ENCODE results near the gene RCOR1.

Gene RCOR1

GRCh38 chr14:102737402-102738372 lies 145.2 kb downstream of the RCOR1 start:
- no peak overlapping the region for H2AK5ac ChIP-seq (ENCODE audit: low read depth, low read length)
- peak overlapping the region; percentile 37 for H3K23ac ChIP-seq (ENCODE audit: low read depth, low read length, poor library complexity)
- no peak overlapping the region for H3K18ac ChIP-seq (ENCODE audit: low read length)
- H2BK12ac ChIP-seq (ENCODE audit: low read length), result no peak overlapping the region
- no peak overlapping the region for H3K14ac ChIP-seq (ENCODE audit: low read length)
- H2BK120ac ChIP-seq (ENCODE audit: low read depth, low read length), result no peak overlapping the region
- H2BK5ac ChIP-seq (ENCODE audit: low read length), result no peak overlapping the region
- H3K79me1 ChIP-seq (ENCODE audit: low read depth, low read length), result no peaks in the 10 kb centered on the region
- no peak overlapping the region for H3K4ac ChIP-seq (ENCODE audit: low read length)
- H3K9me3 ChIP-seq (replicated peaks in 1 of 2; ENCODE audit: control insufficient read depth in 2 of 2, insufficient read depth in 1 of 2, low read depth in 1 of 2, low read length in 2 of 2), result peaks cover 3 to 9% of the 10 kb centered on the region in 2 donors
- H3K27me3 ChIP-seq (ENCODE audit: control insufficient read depth in 3 of 3, insufficient read depth in 3 of 3, low read depth in 1 of 3, low read length in 3 of 3), result no peaks in the 10 kb centered on the region
- no peak overlapping the region for H2BK15ac ChIP-seq (ENCODE audit: low read length)
- H4K91ac ChIP-seq (ENCODE audit: low read depth, low read length, poor library complexity), result no peak overlapping the region
- no peak overlapping the region for H3K9ac ChIP-seq (ENCODE audit: low read depth, low read length, poor library complexity)
- H2AFZ ChIP-seq (ENCODE audit: low read length), result no peak overlapping the region
- WGBS, 2 donors (ENCODE audit: extremely low coverage in 2 of 2, insufficient read length in 2 of 2, insufficient replicate concordance in 1 of 2), result no CpG with 5 or more reads among the region's 18 CpGs
- peak overlapping the region in 1 of 2 donors; percentile 4 for H3K4me3 ChIP-seq (ENCODE audit: low read length in 2 of 2)
- no peak overlapping the region for H3K27ac ChIP-seq (replicated peaks; ENCODE audit: low read length)
- no peak overlapping the region for H3K4me2 ChIP-seq (ENCODE audit: insufficient read depth, low read length, poor library complexity, severe bottlenecking)
- H3K36me3 ChIP-seq (replicated peaks in 1 of 2; ENCODE audit: control insufficient read depth in 2 of 2, insufficient read depth in 2 of 2, low read length in 2 of 2), result peaks cover 7 to 14% of the 10 kb centered on the region in 2 donors
- H3K4me1 ChIP-seq (ENCODE audit: control insufficient read depth in 2 of 2, insufficient read depth in 1 of 2, low read depth in 1 of 2, low read length in 2 of 2), result no peaks in the 10 kb centered on the region
- H4K8ac ChIP-seq (ENCODE audit: low read depth, low read length), result no peak overlapping the region
- DNase-seq (ENCODE audit: low spot score), result no peak

- Histone ChIP-seq H2AK5ac (ENCODE audit: low read depth, low read length) (no peak overlapping the region), H3K4me1 (ENCODE audit: control insufficient read depth in 2 of 2, insufficient read depth in 1 of 2, low read depth in 1 of 2, low read length in 2 of 2) (no peaks in the 10 kb centered on the region), H2AFZ (ENCODE audit: low read length) (no peak overlapping the region), H3K9me3 (replicated peaks in 1 of 2; ENCODE audit: control insufficient read depth in 2 of 2, insufficient read depth in 1 of 2, low read depth in 1 of 2, low read length in 2 of 2) (peaks cover 4 to 14% of the 10 kb centered on the region in 2 donors), H3K4me2 (ENCODE audit: insufficient read depth, low read length, poor library complexity, severe bottlenecking) (no peak overlapping the region), H3K9ac (ENCODE audit: low read depth, low read length, poor library complexity) (no peak overlapping the region), H3K14ac (ENCODE audit: low read length) (no peak overlapping the region), H3K79me1 (ENCODE audit: low read depth, low read length) (no peaks in the 10 kb centered on the region), H4K8ac (ENCODE audit: low read depth, low read length) (peak overlapping the region; percentile 7), H2BK5ac (ENCODE audit: low read length) (no peak overlapping the region), H3K23ac (ENCODE audit: low read depth, low read length, poor library complexity) (peak overlapping the region; percentile 59), H2BK12ac (ENCODE audit: low read length) (no peak overlapping the region), H2BK15ac (ENCODE audit: low read length) (no peak overlapping the region), H3K4ac (ENCODE audit: low read length) (no peak overlapping the region), H2BK120ac (ENCODE audit: low read depth, low read length) (no peak overlapping the region), H3K36me3 (replicated peaks in 1 of 2; ENCODE audit: control insufficient read depth in 2 of 2, insufficient read depth in 2 of 2, low read length in 2 of 2) (peaks cover 7 to 14% of the 10 kb centered on the region in 2 donors), H3K4me3 (ENCODE audit: low read length in 2 of 2) (peak overlapping the region in 1 of 2 donors; percentile 4), H3K27me3 (ENCODE audit: control insufficient read depth in 3 of 3, insufficient read depth in 3 of 3, low read depth in 1 of 3, low read length in 3 of 3) (no peaks in the 10 kb centered on the region), H4K91ac (ENCODE audit: low read depth, low read length, poor library complexity) (no peak overlapping the region), H3K18ac (ENCODE audit: low read length) (no peak overlapping the region), H3K27ac (replicated peaks; ENCODE audit: low read length) (no peak overlapping the region)
- no peak for DNase-seq (ENCODE audit: low spot score)
- WGBS, 2 donors (ENCODE audit: extremely low coverage in 2 of 2, insufficient read length in 2 of 2, insufficient replicate concordance in 1 of 2), result no CpG with 5 or more reads among the region's 11 CpGs
Measured at GRCh38 chr14:102738373-102739189, 146.1 kb downstream of the RCOR1 start.

- Histone ChIP-seq H2BK120ac (ENCODE audit: low read depth, low read length) (no peak overlapping the region), H3K18ac (ENCODE audit: low read length) (no peak overlapping the region), H2BK15ac (ENCODE audit: low read length) (no peak overlapping the region), H3K23ac (ENCODE audit: low read depth, low read length, poor library complexity) (no peak overlapping the region), H2AFZ (ENCODE audit: low read length) (no peak overlapping the region), H3K4me2 (ENCODE audit: insufficient read depth, low read length, poor library complexity, severe bottlenecking) (no peak overlapping the region), H3K14ac (ENCODE audit: low read length) (no peak overlapping the region), H3K4me3 (ENCODE audit: low read length in 2 of 2) (no peak overlapping the region), H3K27ac (replicated peaks; ENCODE audit: low read length) (no peak overlapping the region), H3K4me1 (ENCODE audit: control insufficient read depth in 2 of 2, insufficient read depth in 1 of 2, low read depth in 1 of 2, low read length in 2 of 2) (no peaks in the 10 kb centered on the region), H4K91ac (ENCODE audit: low read depth, low read length, poor library complexity) (no peak overlapping the region), H3K4ac (ENCODE audit: low read length) (no peak overlapping the region), H3K79me1 (ENCODE audit: low read depth, low read length) (no peaks in the 10 kb centered on the region), H2AK5ac (ENCODE audit: low read depth, low read length) (no peak overlapping the region), H3K9me3 (replicated peaks in 1 of 2; ENCODE audit: control insufficient read depth in 2 of 2, insufficient read depth in 1 of 2, low read depth in 1 of 2, low read length in 2 of 2) (peaks cover 4 to 14% of the 10 kb centered on the region in 2 donors), H3K27me3 (ENCODE audit: control insufficient read depth in 3 of 3, insufficient read depth in 3 of 3, low read depth in 1 of 3, low read length in 3 of 3) (no peaks in the 10 kb centered on the region), H4K8ac (ENCODE audit: low read depth, low read length) (no peak overlapping the region), H3K9ac (ENCODE audit: low read depth, low read length, poor library complexity) (no peak overlapping the region), H2BK5ac (ENCODE audit: low read length) (no peak overlapping the region), H2BK12ac (ENCODE audit: low read length) (no peak overlapping the region), H3K36me3 (replicated peaks in 1 of 2; ENCODE audit: control insufficient read depth in 2 of 2, insufficient read depth in 2 of 2, low read length in 2 of 2) (peaks cover 5 to 12% of the 10 kb centered on the region in 2 donors)
- no CpG with 5 or more reads among the region's 3 CpGs for WGBS, 2 donors (ENCODE audit: extremely low coverage in 2 of 2, insufficient read length in 2 of 2, insufficient replicate concordance in 1 of 2)
- no peak for DNase-seq (ENCODE audit: low spot score)
Measured at GRCh38 chr14:102739190-102739469, 146.7 kb downstream of the RCOR1 start.

Data from neuronal stem cell (in vitro differentiated cells).